ENCODE results near the gene NUP214.

GRCh38 chr9:131246618-131247017 lies 121.2 kb downstream of the NUP214 start:
- TF ChIP-seq POLR2A (IDR thresholded peaks at IDR 0.05; ENCODE audit: borderline replicate concordance, extremely low read depth, insufficient read depth, insufficient read length) (no peak), POLR2AphosphoS5 (IDR thresholded peaks at IDR 0.05; ENCODE audit: low read depth, low read length) (no peak), TCF7L2 (IDR thresholded peaks at IDR 0.05; ENCODE audit: borderline replicate concordance, extremely low read depth, insufficient read depth, insufficient read length) (no peak), CEBPB (IDR thresholded peaks at IDR 0.05; ENCODE audit: low read depth) (no peak), CTCF (IDR thresholded peaks at IDR 0.05 in 2 of 3, conservative IDR thresholded peaks at IDR 0.05 in 1 of 3; ENCODE audit: borderline replicate concordance in 1 of 3, insufficient read depth in 1 of 3, low read depth in 2 of 3, low read length in 2 of 3) (no peak)
